Thoracic aorta (tissue), 2 donors: ENCODE measurements around the gene COPS8. TPM values are rescaled to one million over a fixed set of nuclear protein-coding genes. Genes with fewer than 3 reads are reported as not detected.

Source experiments
- ATAC-seq: fragments of 150-250 bp; one replicate; pipeline ENCODE4 v1.8.0; 2017; ENCODE audit warnings: low read depth; ENCODE audit not compliant: insufficient number of reproducible peaks, low FRiP score
- DNase-seq: peaks from one replicate; pipeline ENCODE4 v3.0.0-alpha.2; 2020; ENCODE audit warnings: low spot score
- H3K27ac ChIP-seq, 2 donors: fragments of 200-600 bp; sonication (generic); 1 replicate in 1 of 2; 2 replicates in 1 of 2; pipeline ENCODE4 v1.5.1; 2016; ENCODE audit warnings: mild to moderate bottlenecking in 2 of 2, moderate library complexity in 2 of 2
- H3K27me3 ChIP-seq: fragments of 200-600 bp; sonication (generic); replicated peaks from 2 replicates; pipeline ENCODE4 v1.6.0; 2016; ENCODE audit warnings: mild to moderate bottlenecking; ENCODE audit not compliant: insufficient read depth
- H3K36me3 ChIP-seq: fragments of 200-600 bp; sonication (generic); one replicate; pipeline ENCODE4 v1.5.1; 2016
- H3K4me1 ChIP-seq, 2 donors: fragments of 200-600 bp; sonication (generic); 1 replicate in 1 of 2; 2 replicates in 1 of 2; pipeline versions ENCODE4 v1.5.1 to v1.6.0; 2016; ENCODE audit warnings: low read depth in 2 of 2, mild to moderate bottlenecking in 1 of 2; ENCODE audit not compliant: control insufficient read depth in 1 of 2
- H3K4me3 ChIP-seq: fragments of 200-600 bp; sonication (generic); 2 replicates; pipeline ENCODE4 v1.5.1; 2016; ENCODE audit warnings: mild to moderate bottlenecking
- H3K9me3 ChIP-seq: fragments of 200-600 bp; sonication (generic); 2 replicates; pipeline ENCODE4 v1.5.1; 2016
- total RNA-seq, 2 donors: library from RNA; depleted of rRNA; stranded (reverse); fragments of >200 nt; gene quantifications; one replicate each; pipeline versions ENCODE4 v1.1.0 to v1.2.3, GENCODE V29; 2016
- TF ChIP-seq, protein P1 (sequence below): fragments of 200-600 bp; sonication (generic); IDR thresholded peaks from one replicate; pipeline ENCODE4 v1.5.1; 2019; ENCODE audit warnings: antibody characterized with exemption

Gene COPS8
- total RNA-seq, 2 donors from 2014 or later: 62.8 to 83.7 TPM

DNA sequence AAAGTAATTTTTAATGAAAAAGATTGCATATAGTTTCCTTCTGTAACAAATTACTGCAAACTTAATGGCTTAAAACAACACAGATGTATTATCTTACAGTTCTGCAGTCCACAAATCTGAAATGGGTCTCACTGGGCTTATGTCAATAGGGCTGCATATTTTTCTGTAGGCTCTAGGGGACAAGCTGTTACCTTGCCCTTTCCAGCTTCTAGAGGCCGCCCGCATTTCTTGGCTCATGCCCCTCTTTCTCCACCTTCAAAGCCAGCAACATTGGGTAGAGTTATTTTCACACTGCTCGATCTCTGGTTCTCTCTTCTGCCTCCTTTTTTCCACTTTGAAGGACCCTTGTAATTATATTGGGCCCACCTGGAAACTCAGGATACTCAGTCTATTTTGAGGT, 16.7 kb downstream of the COPS8 start:
- Histone ChIP-seq H3K4me3 (no peak overlapping the region), H3K36me3 (peaks cover 24% of the 10 kb centered on the region), H3K9me3 (no peaks in the 10 kb centered on the region), H3K27ac (no peak overlapping the region), H3K4me1 (no peaks in the 10 kb centered on the region), H3K27me3 (no peaks in the 10 kb centered on the region)
- TF ChIP-seq, protein P1, sequence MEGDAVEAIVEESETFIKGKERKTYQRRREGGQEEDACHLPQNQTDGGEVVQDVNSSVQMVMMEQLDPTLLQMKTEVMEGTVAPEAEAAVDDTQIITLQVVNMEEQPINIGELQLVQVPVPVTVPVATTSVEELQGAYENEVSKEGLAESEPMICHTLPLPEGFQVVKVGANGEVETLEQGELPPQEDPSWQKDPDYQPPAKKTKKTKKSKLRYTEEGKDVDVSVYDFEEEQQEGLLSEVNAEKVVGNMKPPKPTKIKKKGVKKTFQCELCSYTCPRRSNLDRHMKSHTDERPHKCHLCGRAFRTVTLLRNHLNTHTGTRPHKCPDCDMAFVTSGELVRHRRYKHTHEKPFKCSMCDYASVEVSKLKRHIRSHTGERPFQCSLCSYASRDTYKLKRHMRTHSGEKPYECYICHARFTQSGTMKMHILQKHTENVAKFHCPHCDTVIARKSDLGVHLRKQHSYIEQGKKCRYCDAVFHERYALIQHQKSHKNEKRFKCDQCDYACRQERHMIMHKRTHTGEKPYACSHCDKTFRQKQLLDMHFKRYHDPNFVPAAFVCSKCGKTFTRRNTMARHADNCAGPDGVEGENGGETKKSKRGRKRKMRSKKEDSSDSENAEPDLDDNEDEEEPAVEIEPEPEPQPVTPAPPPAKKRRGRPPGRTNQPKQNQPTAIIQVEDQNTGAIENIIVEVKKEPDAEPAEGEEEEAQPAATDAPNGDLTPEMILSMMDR: no peak
- ATAC-seq: no peak
- no peak for DNase-seq

DNA sequence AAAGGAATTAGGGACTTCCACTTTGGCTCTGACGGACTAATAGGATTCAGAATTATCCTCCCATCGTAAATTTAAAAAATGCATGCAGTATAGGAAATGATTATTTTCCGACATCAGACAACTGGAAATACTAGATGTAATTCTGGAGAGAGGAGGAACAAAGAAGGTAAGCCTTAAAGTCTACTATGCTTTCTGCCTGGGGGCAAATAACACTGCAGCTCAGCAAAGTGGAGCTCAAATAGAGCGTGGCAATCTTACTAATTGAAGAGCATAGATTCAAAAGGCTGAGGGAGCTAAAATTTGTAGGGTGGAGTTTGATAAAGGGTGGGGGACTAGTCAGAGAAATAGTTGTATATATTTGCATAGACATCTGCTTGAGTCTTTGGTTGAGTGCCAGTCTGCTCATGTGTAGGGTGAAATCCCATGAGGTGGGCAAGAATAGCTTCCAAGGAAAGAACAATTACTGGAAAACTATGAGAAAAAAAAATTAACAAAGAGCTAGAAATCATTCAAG, 23.8 kb downstream of the COPS8 start:
- no peak for ATAC-seq
- no peak overlapping the region for H3K27ac ChIP-seq
- H3K4me3 ChIP-seq: no peak overlapping the region
- DNase-seq: no peak
- no peaks in the 10 kb centered on the region for H3K4me1 ChIP-seq
- TF ChIP-seq, protein P1: no peak
- no peaks in the 10 kb centered on the region for H3K27me3 ChIP-seq
- H3K36me3 ChIP-seq: no peaks in the 10 kb centered on the region
- H3K9me3 ChIP-seq: no peaks in the 10 kb centered on the region

DNA sequence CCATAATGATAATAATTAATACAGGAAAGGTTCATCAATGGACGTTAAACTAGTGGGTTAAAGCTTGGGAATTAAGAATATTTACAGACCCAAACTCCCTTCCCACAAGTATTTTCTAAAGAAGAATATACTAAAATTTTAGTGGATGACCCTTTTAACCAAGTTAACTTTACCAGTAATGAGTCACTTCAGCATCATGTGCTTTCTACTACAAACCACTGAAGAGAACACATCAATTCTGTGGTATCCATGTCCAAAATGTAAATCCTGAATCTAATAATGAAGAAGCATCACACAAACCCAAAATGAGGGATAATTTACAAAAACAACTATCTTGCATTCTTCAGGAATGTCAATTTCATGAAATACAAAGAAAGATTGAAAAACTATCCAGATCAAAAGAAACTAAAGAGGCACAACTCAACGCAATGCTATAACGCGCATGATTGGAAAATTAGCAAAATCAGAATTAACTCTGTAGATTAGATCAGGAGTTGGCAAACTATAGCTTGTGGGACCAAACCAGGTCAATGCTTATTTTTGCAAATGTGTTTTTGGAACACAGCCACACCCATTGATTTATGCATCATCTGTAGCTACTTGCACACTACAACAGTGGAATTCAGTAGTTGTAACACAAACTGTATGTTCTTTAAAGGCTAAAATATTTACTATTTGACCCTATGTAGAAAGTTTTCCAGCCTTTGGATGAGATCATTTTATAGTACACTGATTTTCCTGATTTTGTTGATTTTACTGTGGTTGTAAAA, 27.5 kb downstream of the COPS8 start:
- DNase-seq (no peak), ATAC-seq (no peak)
- Histone ChIP-seq H3K4me3 (no peak overlapping the region), H3K9me3 (no peaks in the 10 kb centered on the region), H3K27ac (no peak overlapping the region), H3K27me3 (no peaks in the 10 kb centered on the region), H3K4me1 (no peaks in the 10 kb centered on the region), H3K36me3 (no peaks in the 10 kb centered on the region)
- TF ChIP-seq, protein P1: no peak

DNA sequence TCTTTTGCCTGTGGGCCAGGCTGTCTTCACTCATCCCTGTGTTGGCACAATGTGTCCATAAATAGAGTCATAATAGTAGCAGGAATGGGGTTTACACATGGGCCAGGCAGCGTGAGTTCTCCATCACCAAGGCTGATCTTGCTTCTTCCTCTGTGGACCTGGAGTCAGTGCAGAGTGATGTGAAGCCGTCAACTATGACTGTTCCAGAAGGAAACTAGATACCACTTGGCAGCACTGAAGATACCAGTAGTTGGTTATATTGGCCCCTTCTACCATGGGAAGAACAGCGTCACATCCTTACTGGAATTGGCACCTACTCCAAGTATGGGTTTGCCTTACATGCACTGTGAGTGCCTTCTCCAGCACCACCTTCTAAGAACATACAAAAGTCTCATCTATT, 30.2 kb downstream of the COPS8 start:
- Histone ChIP-seq H3K4me1 (no peaks in the 10 kb centered on the region), H3K9me3 (no peaks in the 10 kb centered on the region), H3K36me3 (no peaks in the 10 kb centered on the region), H3K27me3 (no peaks in the 10 kb centered on the region), H3K27ac (no peak overlapping the region), H3K4me3 (no peak overlapping the region)
- no peak for DNase-seq
- TF ChIP-seq, protein P1: no peak
- no peak for ATAC-seq

DNA sequence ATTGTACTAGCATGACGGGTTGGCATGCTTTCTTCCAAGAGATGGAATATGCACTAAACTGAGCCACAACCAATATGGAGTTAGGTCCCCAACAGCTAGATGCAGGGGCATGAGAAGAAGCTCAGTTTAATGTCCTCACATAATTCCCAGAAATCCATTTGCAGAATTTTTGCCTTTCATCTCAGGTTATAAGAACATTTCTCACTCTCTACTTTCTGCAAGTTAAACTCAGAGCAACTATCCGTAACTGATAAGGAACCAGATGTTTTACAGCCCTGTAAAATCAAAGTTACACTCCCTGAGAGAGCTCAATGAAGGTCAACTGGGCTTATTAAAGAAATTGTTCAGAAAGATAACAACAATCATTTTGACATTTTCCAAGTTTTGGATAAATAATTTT, 30.7 kb downstream of the COPS8 start:
- Histone ChIP-seq H3K36me3 (no peaks in the 10 kb centered on the region), H3K4me1 (no peaks in the 10 kb centered on the region), H3K4me3 (no peak overlapping the region), H3K9me3 (no peaks in the 10 kb centered on the region), H3K27me3 (no peaks in the 10 kb centered on the region), H3K27ac (no peak overlapping the region)
- no peak for ATAC-seq
- TF ChIP-seq, protein P1: no peak
- DNase-seq: no peak
